Endothelial cell of umbilical vein (primary cell): ENCODE results near the gene RACGAP1.

Source experiments
- EZH2 ChIP-seq: IDR thresholded peaks from 2 replicates; pipeline ENCODE4 v1.6.1; 2012; ENCODE audit warnings: borderline replicate concordance, low read depth, mild to moderate bottlenecking, moderate library complexity, low read length, inconsistent platforms; ENCODE audit not compliant: severe bottlenecking
- TF ChIP-seq, protein P1 (sequence below), 2 donors: IDR thresholded peaks; 1 replicate in 1 of 2; 2 replicates in 1 of 2; pipeline ENCODE4 v1.5.1; 2011; ENCODE audit warnings: low read length in 2 of 2, mild to moderate bottlenecking in 2 of 2, moderate library complexity in 2 of 2, control low read depth in 1 of 2, inconsistent platforms in 1 of 2, low read depth in 1 of 2; ENCODE audit not compliant: insufficient read depth in 1 of 2; ENCODE audit errors: extremely low read depth in 1 of 2

- no peak for TF ChIP-seq EZH2
- TF ChIP-seq, protein P1, sequence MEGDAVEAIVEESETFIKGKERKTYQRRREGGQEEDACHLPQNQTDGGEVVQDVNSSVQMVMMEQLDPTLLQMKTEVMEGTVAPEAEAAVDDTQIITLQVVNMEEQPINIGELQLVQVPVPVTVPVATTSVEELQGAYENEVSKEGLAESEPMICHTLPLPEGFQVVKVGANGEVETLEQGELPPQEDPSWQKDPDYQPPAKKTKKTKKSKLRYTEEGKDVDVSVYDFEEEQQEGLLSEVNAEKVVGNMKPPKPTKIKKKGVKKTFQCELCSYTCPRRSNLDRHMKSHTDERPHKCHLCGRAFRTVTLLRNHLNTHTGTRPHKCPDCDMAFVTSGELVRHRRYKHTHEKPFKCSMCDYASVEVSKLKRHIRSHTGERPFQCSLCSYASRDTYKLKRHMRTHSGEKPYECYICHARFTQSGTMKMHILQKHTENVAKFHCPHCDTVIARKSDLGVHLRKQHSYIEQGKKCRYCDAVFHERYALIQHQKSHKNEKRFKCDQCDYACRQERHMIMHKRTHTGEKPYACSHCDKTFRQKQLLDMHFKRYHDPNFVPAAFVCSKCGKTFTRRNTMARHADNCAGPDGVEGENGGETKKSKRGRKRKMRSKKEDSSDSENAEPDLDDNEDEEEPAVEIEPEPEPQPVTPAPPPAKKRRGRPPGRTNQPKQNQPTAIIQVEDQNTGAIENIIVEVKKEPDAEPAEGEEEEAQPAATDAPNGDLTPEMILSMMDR (IDR thresholded peaks at IDR 0.05; ENCODE audit: extremely low read depth in 1 of 2, insufficient read depth in 1 of 2, low read depth in 1 of 2, low read length in 2 of 2): no peak
Observed at GRCh38 chr12:49983892-49984291, 41.4 kb downstream of the RACGAP1 start.
